HG03457 (cell line): Measurements from ENCODE around the gene MLH3.

Experiments
- ATAC-seq: cut with Tn5 transposase; IDR thresholded peaks from one replicate; pipeline ENCODE4 v1.9.1; 2021; ENCODE audit warnings: moderate number of reproducible peaks; ENCODE audit not compliant: unreplicated experiment

The MLH3 gene

GRCh38 chr14:75067212-75067611, 15.9 kb upstream of the MLH3 start:
- no peak for ATAC-seq

- ATAC-seq: no peak
Measured at GRCh38 chr14:75066691-75067090, 15.4 kb upstream of the MLH3 start.

- ATAC-seq: peak; percentile 6
Measured at GRCh38 chr14:75064205-75064567, 12.9 kb upstream of the MLH3 start.

- ATAC-seq: peak; percentile 91
Measured at GRCh38 chr14:75063491-75064204, 12.4 kb upstream of the MLH3 start, which contains the start of gene ACYP1. ACYP1 (minus strand) TSS chr14:75064024; CDS start chr14:75063553, 471 bp downstream.

GRCh38 chr14:75063013-75063412, 11.7 kb upstream of the MLH3 start:
- ATAC-seq: no peak

- ATAC-seq: no peak
Measured at GRCh38 chr14:75060420-75060819, 9.2 kb upstream of the MLH3 start.

- no peak for ATAC-seq
Measured at GRCh38 chr14:75059642-75060041, 8.4 kb upstream of the MLH3 start.

- ATAC-seq: no peak
Measured at GRCh38 chr14:75054421-75054820, 3.2 kb upstream of the MLH3 start.

- no peak for ATAC-seq
Measured at GRCh38 chr14:75053396-75054291, 2.4 kb upstream of the MLH3 start.

GRCh38 chr14:75051556-75051899, 261 bp upstream of the MLH3 start:
- no peak for ATAC-seq

- ATAC-seq: no peak
Measured at GRCh38 chr14:75049731-75050201, 1.5 kb downstream of the MLH3 start.

- no peak for ATAC-seq
Measured at GRCh38 chr14:75049136-75049535, 2.1 kb downstream of the MLH3 start.

GRCh38 chr14:75048101-75048500, 3.2 kb downstream of the MLH3 start:
- no peak for ATAC-seq

- no peak for ATAC-seq
Measured at GRCh38 chr14:75047506-75047905, 3.8 kb downstream of the MLH3 start.

- no peak for ATAC-seq
Measured at GRCh38 chr14:75046899-75047298, 4.4 kb downstream of the MLH3 start.

- ATAC-seq: no peak
Measured at GRCh38 chr14:75046275-75046674, 5.0 kb downstream of the MLH3 start.

- ATAC-seq: no peak
Measured at GRCh38 chr14:75044752-75045151, 6.5 kb downstream of the MLH3 start.

GRCh38 chr14:75044322-75044721, 6.9 kb downstream of the MLH3 start:
- no peak for ATAC-seq

GRCh38 chr14:75042035-75042434, 9.2 kb downstream of the MLH3 start:
- ATAC-seq: no peak

- no peak for ATAC-seq
Measured at GRCh38 chr14:75041613-75042012, 9.7 kb downstream of the MLH3 start.

GRCh38 chr14:75040959-75041358, 10.3 kb downstream of the MLH3 start:
- ATAC-seq: no peak

GRCh38 chr14:75040507-75040906, 10.8 kb downstream of the MLH3 start:
- ATAC-seq: no peak
